Activated CD4-positive, alpha-beta T cell treated with anti-CD3 and anti-CD28 coated beads, Interleukin-2, amount 50 U/mL, for 4 hours (primary cell): ENCODE measurements around the gene NUP153.
"Not testable (repeated sequence)": the region's sequence is repeated elsewhere in the genome, so short reads cannot be mapped to it uniquely, and the experiment has no call there.

Source experiments
- DNase-seq, 2 experiments: peaks; one replicate each; pipeline ENCODE4 v3.0.0-alpha.2; 2020

Gene NUP153

DNA sequence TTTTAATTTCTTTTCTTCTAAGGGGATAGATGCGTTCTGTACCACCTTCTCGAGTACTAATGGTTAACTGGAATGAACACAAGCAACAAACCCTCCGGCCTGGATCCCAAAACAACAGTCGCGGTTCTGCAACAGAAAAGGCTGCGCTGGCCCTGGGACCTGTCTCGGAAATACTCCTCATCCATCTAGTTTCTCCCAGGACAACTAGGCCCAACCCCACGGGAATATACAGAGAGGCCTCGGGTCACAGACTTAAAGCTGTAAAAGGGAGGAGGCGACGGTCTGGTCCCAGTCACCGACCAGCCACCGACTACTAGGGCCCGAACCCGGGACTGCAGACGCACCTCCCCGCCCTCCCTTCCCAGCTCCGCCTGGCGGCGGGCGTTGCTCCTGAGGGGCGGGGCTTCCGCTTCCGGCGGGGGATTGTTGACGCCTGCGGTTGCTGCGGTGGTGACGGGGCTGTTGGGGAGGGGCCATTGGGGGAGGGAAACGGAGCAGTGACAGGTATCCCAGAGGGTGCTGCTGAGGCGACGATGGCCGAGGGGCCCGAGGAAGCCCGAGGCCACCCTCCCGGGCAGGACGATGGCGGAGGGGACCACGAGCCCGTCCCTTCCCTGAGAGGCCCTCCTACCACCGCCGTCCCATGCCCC, 106.7 kb downstream of the NUP153 start, which contains the start of gene FAM8A1:
Gene FAM8A1 (plus strand): TSS at position 426 of the 650 bp plus-strand sequence. CDS start 108 bp downstream, at position 534.
- peak; percentile 94 to 95 for DNase-seq

DNA sequence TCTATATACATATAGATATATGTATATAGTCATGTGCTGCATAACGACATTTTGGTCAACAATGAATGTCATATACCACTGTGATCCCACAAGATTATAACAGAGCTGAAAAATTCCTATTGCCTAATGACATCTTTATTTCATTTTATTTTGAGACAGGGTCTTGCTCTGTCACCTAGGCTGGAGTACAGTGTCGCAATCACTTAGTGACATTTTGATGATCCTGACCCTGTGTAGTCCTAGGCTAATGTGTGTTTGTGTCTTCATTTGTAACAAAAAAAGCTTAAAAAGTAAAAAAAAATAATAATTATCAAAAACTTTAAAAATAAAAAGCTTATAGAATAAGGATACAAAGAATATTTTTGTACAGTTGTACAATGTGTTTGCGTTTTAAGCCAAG, 110.6 kb downstream of the NUP153 start:
- no peak for DNase-seq

DNA sequence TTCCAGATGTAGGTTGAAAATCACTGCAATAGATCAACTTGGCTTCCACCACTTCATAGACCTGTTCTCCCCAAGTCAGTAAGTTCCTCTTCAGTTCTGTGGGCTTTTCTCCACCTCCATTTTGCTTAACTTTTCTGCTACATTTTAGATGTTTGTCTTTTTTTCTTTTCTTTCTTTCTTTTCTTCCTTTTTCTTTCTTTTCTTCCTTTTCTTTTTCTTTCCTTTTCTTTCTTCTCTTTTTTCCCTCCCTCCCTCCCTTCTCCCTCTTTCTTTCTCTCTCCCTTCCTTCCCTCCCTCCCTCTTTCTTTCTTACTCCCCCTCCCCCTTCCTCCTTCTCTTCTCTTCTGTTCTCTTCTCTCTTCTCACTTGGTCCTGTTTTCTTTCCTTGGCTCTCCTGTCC, 113.5 kb downstream of the NUP153 start:
- DNase-seq = no peak

DNA sequence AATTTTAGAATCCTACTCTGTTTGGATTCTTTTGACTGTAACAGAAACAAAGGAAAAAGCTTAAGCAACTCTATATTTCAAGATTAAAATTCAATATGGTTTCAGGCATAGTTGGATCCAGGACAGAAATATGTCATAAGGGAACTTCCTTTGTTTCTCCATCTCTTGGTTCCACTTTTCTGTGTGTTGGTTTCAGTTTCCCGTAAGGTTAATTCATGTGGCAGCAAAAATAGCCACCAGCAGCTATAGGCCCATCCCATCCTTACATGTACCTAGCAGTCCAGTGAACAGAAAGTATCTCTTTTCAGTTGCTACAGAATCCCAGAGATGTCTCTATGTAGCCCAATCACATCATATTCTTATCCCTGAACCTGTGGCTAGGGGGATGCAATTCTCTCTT, 115.4 kb downstream of the NUP153 start:
- no peak for DNase-seq

DNA sequence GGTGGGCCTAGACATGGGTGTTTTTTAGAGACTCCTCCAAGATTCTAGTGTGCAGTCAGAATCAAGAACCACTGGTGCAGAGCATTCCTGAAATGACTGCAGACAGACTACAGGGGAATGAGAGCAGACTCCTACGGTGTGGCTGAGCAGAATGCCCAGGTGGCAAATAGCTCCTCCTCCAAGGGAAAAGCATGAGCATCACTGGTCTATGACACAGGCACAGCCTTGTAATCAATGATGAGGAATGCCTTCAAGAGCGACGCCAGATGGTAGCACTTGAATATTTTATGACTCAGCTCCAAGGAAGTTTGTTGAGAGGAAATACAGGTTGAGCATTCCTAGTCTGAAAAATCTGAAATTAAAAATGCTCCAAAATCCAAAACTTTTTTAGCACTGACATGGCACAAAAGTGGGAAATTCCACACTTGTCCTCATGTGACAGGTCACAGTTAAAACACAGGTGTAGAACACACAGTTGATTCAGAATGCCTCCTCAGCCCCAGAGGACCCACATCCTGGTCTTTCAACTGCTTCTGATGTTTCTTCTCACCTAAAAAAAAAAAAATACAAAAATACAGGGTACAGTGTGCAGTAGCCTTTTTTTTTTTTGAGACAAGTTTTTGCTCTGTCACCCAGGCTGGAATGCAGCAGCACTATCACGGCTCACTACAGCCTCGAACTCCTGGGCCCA, 117.2 kb downstream of the NUP153 start:
- DNase-seq = no peak

DNA sequence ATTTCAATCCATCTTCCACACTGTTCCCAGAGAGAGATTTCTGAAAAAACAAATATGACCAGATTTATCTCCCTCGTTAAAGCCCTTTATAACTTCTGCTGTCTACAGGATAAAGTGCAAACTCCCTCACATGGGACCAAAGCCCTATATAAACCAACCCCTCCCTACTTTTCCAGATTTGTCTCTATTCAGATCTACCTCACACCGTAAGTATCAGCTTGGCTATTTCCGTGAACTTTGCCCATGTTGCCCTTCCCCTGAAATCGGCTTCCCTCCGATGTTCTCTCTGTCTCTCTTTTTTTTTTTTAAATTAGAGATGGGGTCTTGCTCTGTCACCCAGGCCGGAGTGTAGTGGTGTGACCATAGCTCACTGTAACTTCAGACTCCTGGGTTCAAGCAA, 118.7 kb downstream of the NUP153 start:
- no peak for DNase-seq

DNA sequence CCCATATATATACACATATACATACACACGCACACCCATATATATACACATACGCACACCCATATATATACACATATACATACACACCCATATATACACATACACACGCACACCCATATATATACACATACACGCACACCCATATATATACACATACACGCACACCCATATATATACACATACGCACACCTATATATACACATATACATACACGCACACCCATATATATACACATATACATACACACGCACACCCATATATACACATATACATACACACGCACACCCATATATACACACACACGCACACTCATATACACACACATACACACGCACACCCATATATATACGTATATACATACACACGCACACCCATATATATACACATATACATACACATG, 120.1 kb downstream of the NUP153 start:
- not testable (repeated sequence) for DNase-seq

DNA sequence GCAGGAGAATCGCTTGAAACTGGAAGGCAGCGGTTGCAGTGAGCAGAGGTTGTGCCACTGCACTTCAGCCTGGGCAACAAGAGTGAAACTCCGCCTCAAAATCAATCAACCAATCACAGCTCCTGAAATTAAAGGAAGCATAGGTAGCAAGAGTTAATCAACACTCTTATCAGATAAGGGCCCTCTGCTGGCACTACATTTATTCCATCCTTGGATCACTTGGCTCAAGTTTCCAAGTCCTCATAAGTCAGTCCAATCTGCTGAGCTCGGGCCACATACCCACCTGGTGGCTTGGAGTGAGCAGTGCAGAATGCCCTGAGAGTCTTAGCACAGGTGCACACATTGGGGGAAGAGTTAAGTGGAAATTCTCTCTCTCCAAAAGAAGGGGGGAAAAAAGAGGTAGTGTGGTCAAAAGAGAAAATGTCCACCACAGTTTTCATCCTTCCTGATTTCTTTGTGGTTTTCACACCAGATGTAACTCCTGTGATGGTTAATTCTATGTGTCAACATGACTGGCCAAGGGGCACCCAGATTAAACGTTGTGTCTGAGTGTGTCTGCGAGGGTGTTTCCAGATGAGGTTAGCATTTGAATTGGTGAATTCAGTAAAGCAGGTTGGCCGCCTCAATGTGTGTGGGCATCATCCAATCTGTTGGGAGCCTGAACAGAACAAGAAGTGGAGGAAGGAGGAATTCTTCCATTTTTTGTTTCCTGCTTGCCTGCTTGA, 120.8 kb downstream of the NUP153 start:
- DNase-seq = no peak

DNA sequence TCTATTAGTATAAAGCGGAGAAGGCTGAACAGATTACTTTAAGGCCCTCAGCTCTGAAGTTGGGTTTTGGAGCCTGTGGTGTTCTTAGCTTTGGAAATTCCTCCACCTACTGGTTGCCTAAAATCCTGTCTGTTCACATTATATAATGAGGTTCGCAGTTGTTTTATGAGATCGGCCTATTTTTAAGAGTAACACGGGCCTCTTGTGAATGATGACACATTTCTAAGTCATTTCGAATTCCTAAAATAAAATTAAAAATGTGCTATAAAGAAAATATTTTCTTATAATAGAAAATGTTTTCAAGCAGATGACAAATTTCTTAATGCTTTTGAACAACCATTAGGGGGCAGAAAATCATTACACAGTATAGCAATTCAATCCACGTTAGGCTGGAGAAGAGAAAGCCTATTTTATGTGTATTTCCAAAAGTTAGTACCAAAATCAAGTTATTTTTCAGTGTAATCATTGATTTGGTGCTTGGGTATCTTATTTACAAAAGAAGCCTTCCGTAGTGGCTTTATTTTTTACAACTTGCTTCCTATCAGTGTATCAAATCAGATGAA, 122.4 kb downstream of the NUP153 start:
- no peak for DNase-seq

DNA sequence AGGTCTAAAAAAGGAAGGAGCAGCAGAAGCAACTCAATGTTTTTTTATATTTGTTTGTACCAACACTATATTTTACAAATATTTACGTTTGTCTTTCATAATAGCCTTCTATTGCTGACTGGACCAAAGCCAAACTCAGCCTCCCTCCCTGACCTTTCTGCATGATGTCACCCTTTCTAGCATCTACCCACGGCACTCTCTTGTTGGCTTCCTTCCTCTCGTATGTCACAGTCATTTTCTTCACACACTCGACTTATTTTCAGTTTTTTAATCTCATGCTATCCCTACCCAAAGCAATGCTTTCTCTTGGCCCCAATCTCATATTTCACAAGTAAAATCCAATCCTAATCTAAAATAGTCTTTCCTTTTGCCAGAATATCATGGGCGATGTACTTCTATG, 122.9 kb downstream of the NUP153 start:
- DNase-seq = no peak

DNA sequence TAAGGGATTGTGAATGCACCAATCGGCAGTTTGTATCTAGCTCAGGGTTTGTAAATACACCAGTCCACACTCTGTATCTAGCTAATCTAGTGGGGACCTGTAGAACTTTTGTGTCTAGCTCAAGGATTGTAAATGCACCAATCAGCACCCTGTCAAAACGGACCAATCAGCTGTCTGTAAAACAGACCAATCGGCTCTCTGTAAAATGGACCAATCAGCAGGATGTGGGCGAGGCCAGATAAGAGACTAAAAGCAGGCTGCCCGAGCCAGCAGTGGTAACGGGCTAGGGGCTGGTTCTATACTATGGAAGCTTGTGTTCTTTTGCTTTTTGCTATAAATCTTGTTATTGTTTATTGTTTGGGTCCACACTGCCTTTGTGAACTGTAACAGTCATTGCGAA, 125.4 kb downstream of the NUP153 start:
- DNase-seq = not testable (repeated sequence)

DNA sequence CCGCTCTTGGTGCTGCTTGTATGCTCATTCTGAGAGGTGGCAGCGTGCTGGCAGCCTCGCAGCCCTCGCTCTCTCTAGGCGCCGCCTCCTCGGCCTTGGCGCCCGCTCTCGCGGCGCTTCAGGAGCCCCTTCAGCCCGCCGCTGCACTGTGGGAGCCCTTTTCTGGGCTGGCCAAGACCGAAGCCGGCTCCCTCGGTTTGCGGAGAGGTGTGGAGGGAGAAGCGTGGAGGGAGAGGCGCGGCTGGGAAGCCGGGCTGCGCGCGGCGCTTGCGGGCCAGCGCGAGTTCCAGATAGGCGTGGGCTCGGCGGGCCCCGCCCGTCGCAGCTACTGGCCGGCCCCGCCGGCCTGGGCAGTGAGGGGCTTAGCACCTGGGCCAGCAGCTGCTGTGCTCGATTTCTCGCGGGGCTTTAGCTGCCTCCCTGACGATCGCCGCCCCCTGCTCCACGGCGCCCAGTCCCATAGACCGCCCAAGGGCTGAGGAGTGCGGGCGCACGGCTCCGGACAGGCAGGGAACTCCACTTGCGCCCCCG, 126.1 kb downstream of the NUP153 start:
- DNase-seq = no peak

DNA sequence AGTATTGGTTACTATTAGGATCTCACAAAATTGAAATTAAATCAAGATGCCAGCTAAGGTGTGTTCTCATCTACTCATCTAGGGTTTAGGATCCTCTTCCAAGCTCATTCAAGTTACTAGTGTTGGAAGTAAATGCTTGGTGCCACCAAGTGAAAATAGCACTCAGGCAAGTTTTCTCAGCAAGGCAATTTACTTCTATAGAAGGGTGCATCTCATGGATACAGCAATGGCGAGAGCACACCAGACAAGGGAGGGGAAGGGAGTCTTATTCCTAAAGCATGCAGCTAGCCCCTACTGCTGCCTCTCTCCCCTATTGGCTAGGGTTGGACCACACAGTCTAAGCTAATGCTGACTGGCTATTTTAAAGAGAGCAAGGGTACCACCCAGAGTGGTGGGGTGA, 129.7 kb downstream of the NUP153 start:
- no peak for DNase-seq

DNA sequence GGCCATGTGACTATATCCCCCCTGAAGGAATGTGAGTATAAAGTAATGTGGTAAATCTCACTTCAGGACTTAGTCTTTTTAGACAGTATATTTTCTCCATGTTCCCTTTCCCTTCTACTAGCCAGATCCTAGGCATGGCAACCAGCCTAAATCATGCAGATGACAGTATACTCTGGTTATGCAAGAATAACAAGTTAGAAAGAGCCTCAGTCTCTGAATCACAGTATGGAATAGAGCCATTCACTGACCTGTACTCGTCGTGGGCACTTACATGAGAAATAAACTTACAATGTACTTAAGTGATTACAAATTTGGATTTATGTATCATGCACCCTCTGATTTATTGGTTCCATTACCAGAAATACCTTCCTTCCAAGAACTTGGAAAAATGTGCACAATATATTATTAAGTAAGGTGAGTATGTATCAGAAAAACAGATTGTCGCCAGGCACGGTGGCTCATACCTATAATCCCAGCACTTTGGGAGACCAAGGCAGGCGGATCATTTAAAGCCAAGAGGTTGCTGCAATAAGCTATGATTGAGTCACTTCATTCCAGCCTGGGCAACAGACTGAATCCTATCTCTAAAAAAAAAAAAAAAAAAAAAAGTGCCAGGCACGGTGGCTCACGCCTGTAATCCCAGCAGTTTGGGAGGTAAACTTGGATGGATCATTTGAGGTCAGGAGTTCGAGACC, 131.7 kb downstream of the NUP153 start:
- no peak for DNase-seq

DNA sequence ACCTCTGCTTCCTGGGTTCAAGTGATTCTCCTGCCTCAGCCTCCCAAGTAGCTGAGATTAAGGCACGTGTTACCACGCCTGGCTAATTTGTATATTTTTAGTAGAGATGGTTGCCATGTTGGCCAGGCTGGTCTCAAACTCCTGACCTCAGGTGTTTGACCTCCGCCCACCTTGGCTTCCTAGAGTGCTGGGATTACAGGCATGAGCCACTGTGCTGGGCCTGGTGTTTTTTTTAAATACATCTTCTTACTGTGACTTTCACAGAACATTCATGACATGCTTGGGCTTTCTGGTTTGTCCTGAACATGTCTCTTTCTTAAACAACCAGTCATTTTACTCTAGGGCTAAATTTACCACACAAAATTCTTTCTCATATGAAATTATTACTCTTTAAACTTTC, 141.3 kb downstream of the NUP153 start:
- no peak for DNase-seq
